Endometrial microvascular endothelial cells (primary cell): ENCODE data around the gene PRCC. TPM values are rescaled to one million over a fixed set of nuclear protein-coding genes. Genes with fewer than 3 reads are reported as not detected.

ENCODE experiments used
- in situ Hi-C: cut with HindIII; loops from 2 replicates; pipeline ENCODE4 v1.10.0; 2017; ENCODE audit warnings: low sequenced_read_pairs, low pct_unique_long_range_greater_than_20kb; ENCODE audit errors: inconsistent ontology term
- total RNA-seq: library from RNA; depleted of rRNA; stranded (reverse); fragments of >200 nt; gene quantifications from one replicate; pipeline ENCODE4 v1.2.3, GENCODE V29; 2015; ENCODE audit errors: inconsistent ontology term

Gene PRCC
- total RNA-seq: 48.2 TPM

GRCh38 chr1:156767101-156767878 is at the start of gene PRCC:
Gene PRCC, plus strand, starts transcription at chr1:156767535. Its CDS starts 237 bp downstream, at chr1:156767772.
- in situ Hi-C loops: no loop called here

- in situ Hi-C loops: no loop called here
Observed at GRCh38 chr1:156721131-156721530, 46.2 kb upstream of the PRCC start.

GRCh38 chr1:156721535-156721934 is 45.8 kb upstream of the PRCC start:
- in situ Hi-C loops: no loop called here

GRCh38 chr1:156725683-156726280 is 41.6 kb upstream of the PRCC start:
- in situ Hi-C loops: no loop called here

- in situ Hi-C loops: no loop called here
Observed at GRCh38 chr1:156726549-156727226, 40.6 kb upstream of the PRCC start.

GRCh38 chr1:156727492-156727891 is 39.8 kb upstream of the PRCC start:
- in situ Hi-C loops: no loop called here

- in situ Hi-C loops: no loop called here
Observed at GRCh38 chr1:156727926-156728598, 39.3 kb upstream of the PRCC start, which contains the start of gene METTL25B. Gene METTL25B, plus strand, starts transcription at chr1:156728469. Its CDS starts 636 bp downstream, at chr1:156729105.

GRCh38 chr1:156728599-156729462 is 38.5 kb upstream of the PRCC start, which contains the start of gene ISG20L2:
Gene ISG20L2, minus strand, starts transcription at chr1:156728766. Its CDS starts 1,114 bp downstream, at chr1:156727652.
- in situ Hi-C loops: no loop called here

GRCh38 chr1:156733989-156734584 is 33.2 kb upstream of the PRCC start:
- in situ Hi-C loops: no loop called here

- in situ Hi-C loops: no loop called here
Observed at GRCh38 chr1:156738407-156738806, 28.9 kb upstream of the PRCC start.

GRCh38 chr1:156738916-156739315 is 28.4 kb upstream of the PRCC start:
- in situ Hi-C loops: no loop called here

- in situ Hi-C loops: no loop called here
Observed at GRCh38 chr1:156740237-156740740, 27.0 kb upstream of the PRCC start.

GRCh38 chr1:156740741-156741480 is 26.4 kb upstream of the PRCC start, which contains the start of gene MRPL24:
Gene MRPL24, minus strand, starts transcription at chr1:156741088. Its CDS starts 2,384 bp downstream, at chr1:156738704.
- in situ Hi-C loops: no loop called here

GRCh38 chr1:156741481-156741983 is 25.8 kb upstream of the PRCC start:
- in situ Hi-C loops: no loop called here

- in situ Hi-C loops: no loop called here
Observed at GRCh38 chr1:156742017-156742416, 25.3 kb upstream of the PRCC start.

- in situ Hi-C loops: no loop called here
Observed at GRCh38 chr1:156742801-156743200, 24.5 kb upstream of the PRCC start.
